ENCODE results near the gene ACVR2B.

The ACVR2B gene

DNA sequence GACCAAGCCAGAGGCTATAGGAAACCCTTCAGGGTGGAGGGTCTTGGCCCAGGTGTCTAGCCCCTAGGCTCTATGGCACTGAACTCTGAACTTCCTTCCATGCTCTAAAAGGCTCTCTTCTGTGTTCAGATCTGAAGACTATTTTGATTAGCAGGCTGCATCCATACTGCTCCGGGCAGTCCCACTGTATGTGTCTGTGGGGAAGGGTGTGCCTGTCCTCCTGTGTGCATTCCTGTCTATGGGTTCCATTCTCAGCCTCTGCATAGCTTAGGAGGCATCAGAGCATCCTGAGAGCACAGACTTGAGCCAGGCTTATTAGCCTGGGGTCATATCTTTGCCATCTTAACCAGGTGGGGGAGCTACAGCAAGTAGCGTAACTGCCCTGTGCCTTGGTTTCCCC, 80.5 kb downstream of the ACVR2B start:
- no peak for DNase-seq

DNA sequence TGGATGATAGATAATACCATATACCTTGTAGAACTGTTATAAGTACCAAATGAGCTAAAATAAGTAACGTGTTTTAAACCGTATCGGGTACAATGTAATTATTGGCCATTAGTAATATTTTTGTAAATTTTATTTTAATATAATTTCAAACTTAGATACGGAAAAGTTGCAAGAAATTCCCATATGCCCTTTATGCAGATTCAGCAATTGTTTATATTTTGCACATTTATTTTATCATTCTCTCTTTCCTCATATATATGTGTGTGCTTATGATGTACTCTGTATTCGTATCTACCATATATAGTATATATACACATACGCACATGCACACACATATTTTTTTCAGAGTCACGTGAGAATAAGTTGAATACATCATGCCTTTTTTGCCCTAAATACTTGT, 80.9 kb downstream of the ACVR2B start:
- DNase-seq: no peak

DNA sequence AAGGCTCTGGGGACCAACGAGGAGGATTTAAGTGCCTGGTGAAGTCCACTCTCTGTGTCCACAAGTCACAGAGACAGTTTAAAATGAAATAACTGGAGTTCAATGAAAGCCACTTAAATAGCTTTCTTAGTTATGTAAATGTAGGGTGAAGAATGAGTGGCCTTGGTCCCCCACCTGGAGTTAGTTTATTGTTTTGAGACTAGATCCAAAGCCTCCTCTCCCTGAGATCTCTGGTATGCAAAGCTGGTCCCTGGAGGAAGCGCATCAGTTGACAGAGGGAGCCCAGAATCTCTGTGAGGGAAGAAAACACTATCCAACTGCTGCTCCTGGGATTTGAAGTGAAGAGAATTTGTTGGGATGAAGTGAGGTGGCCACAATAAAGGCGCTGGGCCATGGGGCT, 83.0 kb downstream of the ACVR2B start:
- DNase-seq: no peak

DNA sequence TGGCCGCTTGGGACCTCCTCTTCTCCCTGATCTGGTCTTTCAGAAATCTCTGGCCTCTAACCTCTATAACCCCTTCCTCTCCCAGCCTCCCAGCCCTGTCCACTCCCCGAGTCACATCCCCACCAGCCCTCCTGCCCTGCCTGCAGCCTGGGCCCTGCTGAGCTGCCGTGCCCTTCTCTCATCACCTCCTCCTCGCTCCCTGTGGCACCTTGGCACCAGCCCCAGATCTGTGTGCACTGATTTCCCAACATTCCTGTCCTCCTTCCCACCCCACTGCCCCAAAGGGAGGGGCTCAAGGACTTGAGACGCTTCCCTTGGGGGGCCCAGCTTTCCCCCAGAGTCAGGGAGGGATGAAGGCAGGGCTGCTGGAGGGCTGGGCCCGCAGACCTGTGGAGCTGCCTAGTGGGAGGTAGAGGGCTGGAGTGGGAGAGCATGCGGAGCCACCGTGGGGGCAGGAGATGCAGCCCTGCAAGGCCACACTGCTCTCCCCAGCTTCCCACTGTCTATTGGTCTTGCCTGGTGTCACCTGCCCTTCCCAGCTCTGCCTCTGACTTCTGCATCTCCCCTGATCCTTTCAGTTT, 85.2 kb downstream of the ACVR2B start:
- no peak for DNase-seq

DNA sequence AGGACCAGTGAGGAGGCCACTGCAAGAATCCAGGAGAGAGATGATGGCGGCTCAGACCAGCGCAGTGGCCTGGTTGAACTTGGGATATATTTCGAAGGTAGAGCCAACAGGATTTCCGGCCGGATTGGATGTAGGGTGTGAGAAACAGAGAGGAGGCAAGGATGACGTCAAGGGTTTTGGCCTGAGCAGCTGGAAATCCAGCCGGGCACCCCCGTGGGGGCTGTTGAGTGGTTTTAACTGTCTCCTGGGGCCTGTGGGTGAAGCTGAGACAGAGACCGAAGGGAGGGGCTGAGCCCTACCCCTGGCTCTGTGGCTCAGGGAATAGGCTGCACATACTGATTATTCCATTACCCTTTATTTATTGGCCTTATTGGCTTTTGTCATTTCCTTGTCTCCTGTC, 88.1 kb downstream of the ACVR2B start:
- no peak for DNase-seq

Data from NCI-H1436 treated with DMSO at 0.1 percent for 48 hours (cell line).